Measurements from ENCODE around the gene ATG14. TPM values are rescaled to one million over a fixed set of nuclear protein-coding genes. Genes with fewer than 3 reads are reported as not detected.

Gene ATG14
- total and polyA plus RNA-seq, 7 donors = 4.3 to 15.1 (median 7.9) TPM

- intact Hi-C loops (cut with DNase I) = no loop called here
- peaks cover 0 to 37% of the 10 kb centered on the region in 2 donors for H3K36me3 ChIP-seq (ENCODE audit: insufficient read depth in 1 of 2, low read depth in 1 of 2)
- no peak overlapping the region for H3K4me3 ChIP-seq
- DNase-seq (no peak), ATAC-seq (peak; percentile 62 to 76 (median 64))
- H3K9me3 ChIP-seq = no peaks in the 10 kb centered on the region
- H3K27ac ChIP-seq = peak overlapping the region; percentile 18
- H3K27me3 ChIP-seq (ENCODE audit: insufficient read depth in 3 of 3, low read length in 2 of 3) = no peaks in the 10 kb centered on the region
- 19 to 33% (median 31%) methylated on average over 3 of the region's 3 CpGs for whole genome bisulfite sequencing, 3 donors
- no peaks in the 10 kb centered on the region for H3K4me1 ChIP-seq
- TF ChIP-seq CTCF (IDR thresholded peaks at IDR 0.05) = no peak
Measured at GRCh38 chr14:55366271-55366670, 45.4 kb downstream of the ATG14 start.

GRCh38 chr14:55361190-55361589, 50.4 kb downstream of the ATG14 start:
- Histone ChIP-seq H3K4me1 (no peaks in the 10 kb centered on the region), H3K27me3 (ENCODE audit: insufficient read depth in 3 of 3, low read length in 2 of 3) (no peaks in the 10 kb centered on the region), H3K9me3 (no peaks in the 10 kb centered on the region), H3K27ac (no peak overlapping the region), H3K4me3 (no peak overlapping the region), H3K36me3 (ENCODE audit: insufficient read depth in 1 of 2, low read depth in 1 of 2) (peaks cover 0 to 19% of the 10 kb centered on the region in 2 donors)
- no peak for ATAC-seq
- DNase-seq = no peak
- TF ChIP-seq CTCF (IDR thresholded peaks at IDR 0.05) = no peak
- 82 to 92% (median 90%) methylated on average over 2 of the region's 2 CpGs for WGBS, 3 donors
- intact Hi-C loops (cut with DNase I) = no loop called here

GRCh38 chr14:55359307-55359706, 52.3 kb downstream of the ATG14 start:
- Histone ChIP-seq H3K27ac (no peak overlapping the region), H3K9me3 (no peaks in the 10 kb centered on the region), H3K4me1 (peaks cover under 1% of the 10 kb centered on the region), H3K27me3 (ENCODE audit: insufficient read depth in 3 of 3, low read length in 2 of 3) (no peaks in the 10 kb centered on the region), H3K4me3 (no peak overlapping the region), H3K36me3 (ENCODE audit: insufficient read depth in 1 of 2, low read depth in 1 of 2) (peaks cover 0 to 29% of the 10 kb centered on the region in 2 donors)
- no peak for TF ChIP-seq CTCF (IDR thresholded peaks at IDR 0.05)
- 91 to 95% (median 94%) methylated on average over 4 of the region's 4 CpGs for WGBS, 3 donors
- ATAC-seq = no peak
- DNase-seq = no peak
- intact Hi-C loops (cut with DNase I) = loop anchor here in 1 of 2 donors (5.0 kb wide), 1 partner anchor 147 kb away; no protein-coding TSS in a partner anchor

- Histone ChIP-seq H3K9me3 (no peaks in the 10 kb centered on the region), H3K27ac (no peak overlapping the region), H3K36me3 (ENCODE audit: insufficient read depth in 1 of 2, low read depth in 1 of 2) (peaks cover 0 to 35% of the 10 kb centered on the region in 2 donors), H3K4me1 (peaks cover 6% of the 10 kb centered on the region), H3K4me3 (no peak overlapping the region), H3K27me3 (ENCODE audit: insufficient read depth in 3 of 3, low read length in 2 of 3) (no peaks in the 10 kb centered on the region)
- TF ChIP-seq CTCF (IDR thresholded peaks at IDR 0.05) = no peak
- DNase-seq = no peak
- no peak for ATAC-seq
- WGBS, 3 donors = 84 to 93% (median 90%) methylated on average over 2 of the region's 2 CpGs
- intact Hi-C loops (cut with DNase I) = loop anchor here in 1 of 2 donors (5.0 kb wide), 1 partner anchor 145 kb away; no protein-coding TSS in a partner anchor
Measured at GRCh38 chr14:55356913-55357312, 54.7 kb downstream of the ATG14 start.

- TF ChIP-seq CTCF (IDR thresholded peaks at IDR 0.05) = no peak
- WGBS, 3 donors = 47 to 67% (median 50%) methylated on average over 6 of the region's 6 CpGs
- Histone ChIP-seq H3K4me1 (peaks cover 6% of the 10 kb centered on the region), H3K36me3 (ENCODE audit: insufficient read depth in 1 of 2, low read depth in 1 of 2) (peaks cover 0 to 45% of the 10 kb centered on the region in 2 donors), H3K9me3 (no peaks in the 10 kb centered on the region), H3K27me3 (ENCODE audit: insufficient read depth in 3 of 3, low read length in 2 of 3) (no peaks in the 10 kb centered on the region), H3K4me3 (no peak overlapping the region), H3K27ac (no peak overlapping the region)
- ATAC-seq = no peak
- intact Hi-C loops (cut with DNase I) = loop anchor here in 1 of 2 donors (2.0 to 5.0 kb wide), 2 partner anchors 85 to 144 kb away; partner anchors contain the start of gene FBXO34
- no peak for DNase-seq
Measured at GRCh38 chr14:55355922-55356321, 55.7 kb downstream of the ATG14 start.

Data from psoas muscle (tissue), 8 donors.